Stimulated activated CD8-positive, alpha-beta memory T cell treated with anti-CD3 and anti-CD28 coated beads, Interleukin-15, amount 100 ng/mL, for 1 hour (primary cell): ENCODE measurements around the gene ATP9A.
"Not testable (repeated sequence)": the region's sequence is repeated elsewhere in the genome, so short reads cannot be mapped to it uniquely, and the experiment has no call there.

Experiments
- DNase-seq: peaks from one replicate; pipeline ENCODE4 v3.0.0-alpha.2; 2020; ENCODE audit warnings: low read depth

Gene ATP9A

GRCh38 chr20:51725584-51726176 lies 42.5 kb downstream of the ATP9A start:
- DNase-seq: no peak

- DNase-seq: not testable (repeated sequence)
These were observed 45.2 kb downstream of the ATP9A start for GRCh38 chr20:51723026-51723425.

GRCh38 chr20:51722246-51722645 lies 45.9 kb downstream of the ATP9A start:
- DNase-seq: not testable (repeated sequence)

GRCh38 chr20:51720854-51721253 lies 47.3 kb downstream of the ATP9A start:
- DNase-seq: no peak

- no peak for DNase-seq
These were observed 47.8 kb downstream of the ATP9A start for GRCh38 chr20:51720384-51720783.

GRCh38 chr20:51715856-51716185 lies 52.4 kb downstream of the ATP9A start:
- no peak for DNase-seq

- no peak for DNase-seq
These were observed 52.9 kb downstream of the ATP9A start for GRCh38 chr20:51715163-51715855.

GRCh38 chr20:51713213-51713598 lies 55.0 kb downstream of the ATP9A start:
- no peak for DNase-seq

- no peak for DNase-seq
These were observed 55.5 kb downstream of the ATP9A start for GRCh38 chr20:51712501-51713212.

GRCh38 chr20:51711426-51711825 lies 56.8 kb downstream of the ATP9A start:
- DNase-seq: no peak

- DNase-seq: no peak
These were observed 57.8 kb downstream of the ATP9A start for GRCh38 chr20:51710361-51710894.

- no peak for DNase-seq
These were observed 62.8 kb downstream of the ATP9A start for GRCh38 chr20:51705400-51705799.

- no peak for DNase-seq
These were observed 64.5 kb downstream of the ATP9A start for GRCh38 chr20:51703400-51704287.

- DNase-seq: no peak
These were observed 65.6 kb downstream of the ATP9A start for GRCh38 chr20:51702556-51702955.

- DNase-seq: no peak
These were observed 67.3 kb downstream of the ATP9A start for GRCh38 chr20:51700809-51701285.

- no peak for DNase-seq
These were observed 69.9 kb downstream of the ATP9A start for GRCh38 chr20:51698252-51698651.

GRCh38 chr20:51697096-51697826 lies 70.9 kb downstream of the ATP9A start:
- no peak for DNase-seq

GRCh38 chr20:51696304-51697071 lies 71.7 kb downstream of the ATP9A start:
- DNase-seq: no peak

- DNase-seq: no peak
These were observed 72.5 kb downstream of the ATP9A start for GRCh38 chr20:51695574-51696303.
